ENCODE results near the gene TADA3. TPM values are rescaled to one million over a fixed set of nuclear protein-coding genes. Genes with fewer than 3 reads are reported as not detected.

Gene TADA3
- total RNA-seq, 1 donor from 2014 or later: 69.6 TPM

DNA sequence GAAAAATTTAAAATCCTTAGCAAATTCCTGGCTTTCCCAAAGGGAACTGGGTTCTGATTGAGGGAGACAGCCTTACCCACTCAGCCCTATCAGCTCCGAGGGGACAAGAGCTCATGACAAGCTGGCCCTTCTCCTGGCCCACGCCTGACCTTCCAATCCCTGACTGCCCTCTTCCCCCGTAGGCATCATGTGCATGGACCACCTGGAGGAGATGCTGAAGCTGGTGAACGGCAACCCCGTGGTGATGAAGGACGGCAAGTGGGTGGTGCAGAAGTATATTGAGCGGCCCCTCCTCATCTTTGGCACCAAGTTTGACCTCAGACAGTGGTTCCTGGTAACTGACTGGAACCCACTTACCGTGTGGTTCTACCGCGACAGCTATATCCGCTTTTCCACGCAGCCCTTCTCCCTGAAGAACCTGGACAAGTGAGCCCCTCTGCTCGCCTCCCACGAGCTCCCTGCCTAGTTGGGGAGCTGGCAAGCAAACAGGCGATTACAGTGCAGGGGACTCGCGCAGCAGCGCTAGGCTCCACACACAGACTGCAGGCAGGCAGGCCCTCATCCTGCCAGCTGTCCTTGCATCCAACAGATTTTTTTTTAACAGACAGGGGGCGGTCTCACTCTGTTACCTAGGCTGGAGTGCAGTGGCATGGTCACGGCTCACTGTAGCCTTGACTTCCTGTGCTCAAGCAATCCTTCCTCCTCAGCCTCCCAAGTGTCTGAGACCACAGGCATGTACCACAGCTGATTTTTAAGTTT, 34.7 kb upstream of the TADA3 start:
- TF ChIP-seq, protein P1, sequence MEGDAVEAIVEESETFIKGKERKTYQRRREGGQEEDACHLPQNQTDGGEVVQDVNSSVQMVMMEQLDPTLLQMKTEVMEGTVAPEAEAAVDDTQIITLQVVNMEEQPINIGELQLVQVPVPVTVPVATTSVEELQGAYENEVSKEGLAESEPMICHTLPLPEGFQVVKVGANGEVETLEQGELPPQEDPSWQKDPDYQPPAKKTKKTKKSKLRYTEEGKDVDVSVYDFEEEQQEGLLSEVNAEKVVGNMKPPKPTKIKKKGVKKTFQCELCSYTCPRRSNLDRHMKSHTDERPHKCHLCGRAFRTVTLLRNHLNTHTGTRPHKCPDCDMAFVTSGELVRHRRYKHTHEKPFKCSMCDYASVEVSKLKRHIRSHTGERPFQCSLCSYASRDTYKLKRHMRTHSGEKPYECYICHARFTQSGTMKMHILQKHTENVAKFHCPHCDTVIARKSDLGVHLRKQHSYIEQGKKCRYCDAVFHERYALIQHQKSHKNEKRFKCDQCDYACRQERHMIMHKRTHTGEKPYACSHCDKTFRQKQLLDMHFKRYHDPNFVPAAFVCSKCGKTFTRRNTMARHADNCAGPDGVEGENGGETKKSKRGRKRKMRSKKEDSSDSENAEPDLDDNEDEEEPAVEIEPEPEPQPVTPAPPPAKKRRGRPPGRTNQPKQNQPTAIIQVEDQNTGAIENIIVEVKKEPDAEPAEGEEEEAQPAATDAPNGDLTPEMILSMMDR (IDR thresholded peaks at IDR 0.05): peak; percentile 62
- Mint-ChIP-seq H3K27me3 (ENCODE audit: low read depth) (no peaks in the 10 kb centered on the region), H3K4me3 (ENCODE audit: unreplicated experiment) (no peak overlapping the region), H3K27ac (ENCODE audit: unreplicated experiment) (no peak overlapping the region), H3K4me1 (ENCODE audit: low read depth) (no peaks in the 10 kb centered on the region), H3K9me3 (ENCODE audit: low read depth) (no peaks in the 10 kb centered on the region), H3K36me3 (ENCODE audit: low read depth) (peaks cover 6% of the 10 kb centered on the region)
- DNase-seq (ENCODE audit: low spot score): no peak

DNA sequence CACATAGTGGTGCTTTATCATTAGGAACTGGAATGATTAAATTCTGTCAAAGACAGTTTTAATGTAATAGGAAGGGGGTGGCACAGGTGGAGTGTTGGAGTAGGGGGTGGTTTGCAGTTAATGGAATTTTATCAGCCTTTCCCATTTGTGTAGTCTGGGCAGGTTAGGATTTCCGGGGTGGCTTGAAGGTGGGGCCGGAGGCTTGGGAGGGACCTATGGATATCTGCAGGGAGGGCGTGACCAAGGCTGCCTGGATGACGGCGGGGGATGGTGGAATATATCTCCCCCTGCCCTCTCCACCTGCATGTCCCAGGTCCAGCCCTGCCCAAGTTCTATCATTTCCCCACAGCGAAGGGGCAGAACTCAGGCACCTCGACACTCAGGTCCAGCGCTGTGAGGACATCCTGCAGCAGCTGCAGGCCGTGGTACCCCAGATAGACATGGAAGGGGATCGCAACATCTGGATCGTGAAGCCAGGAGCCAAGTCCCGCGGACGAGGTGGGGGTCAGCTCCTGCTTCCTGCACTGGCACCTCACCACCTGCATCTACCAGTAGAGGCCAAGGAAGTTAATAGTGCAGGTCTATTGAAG, 33.3 kb upstream of the TADA3 start:
- H3K4me1 Mint-ChIP-seq (ENCODE audit: low read depth): no peaks in the 10 kb centered on the region
- no peaks in the 10 kb centered on the region for H3K9me3 Mint-ChIP-seq (ENCODE audit: low read depth)
- H3K27me3 Mint-ChIP-seq (ENCODE audit: low read depth): no peaks in the 10 kb centered on the region
- no peak overlapping the region for H3K4me3 Mint-ChIP-seq (ENCODE audit: unreplicated experiment)
- TF ChIP-seq, protein P1 (IDR thresholded peaks at IDR 0.05): no peak
- no peak overlapping the region for H3K27ac Mint-ChIP-seq (ENCODE audit: unreplicated experiment)
- DNase-seq (ENCODE audit: low spot score): no peak
- peaks cover 1% of the 10 kb centered on the region for H3K36me3 Mint-ChIP-seq (ENCODE audit: low read depth)

DNA sequence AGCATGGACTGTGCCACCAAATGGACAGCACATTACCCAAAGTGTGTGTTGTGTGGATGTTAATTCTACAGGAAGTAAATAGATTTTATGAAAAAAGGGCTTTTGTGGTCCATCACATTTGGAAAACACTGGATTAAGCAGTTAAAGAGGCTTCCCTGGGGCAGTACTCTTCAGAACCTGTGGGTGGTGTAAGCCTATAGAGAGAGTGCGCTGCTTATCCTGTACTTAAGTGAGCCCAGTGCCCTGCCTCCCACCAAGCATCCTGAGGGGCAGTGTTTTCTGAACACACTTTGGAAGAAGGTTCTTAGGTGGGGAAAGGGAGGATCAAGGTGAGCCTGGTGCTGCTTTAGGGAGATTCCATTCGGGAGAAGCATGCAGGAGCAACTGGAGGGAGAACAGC, 28.7 kb upstream of the TADA3 start:
- peak; percentile 12 for DNase-seq (ENCODE audit: low spot score)
- Mint-ChIP-seq H3K4me3 (ENCODE audit: unreplicated experiment) (no peak overlapping the region), H3K4me1 (ENCODE audit: low read depth) (no peaks in the 10 kb centered on the region), H3K36me3 (ENCODE audit: low read depth) (peaks cover 4% of the 10 kb centered on the region), H3K27ac (ENCODE audit: unreplicated experiment) (no peak overlapping the region), H3K27me3 (ENCODE audit: low read depth) (no peaks in the 10 kb centered on the region), H3K9me3 (ENCODE audit: low read depth) (no peaks in the 10 kb centered on the region)
- TF ChIP-seq, protein P1 (IDR thresholded peaks at IDR 0.05): peak; percentile 63

DNA sequence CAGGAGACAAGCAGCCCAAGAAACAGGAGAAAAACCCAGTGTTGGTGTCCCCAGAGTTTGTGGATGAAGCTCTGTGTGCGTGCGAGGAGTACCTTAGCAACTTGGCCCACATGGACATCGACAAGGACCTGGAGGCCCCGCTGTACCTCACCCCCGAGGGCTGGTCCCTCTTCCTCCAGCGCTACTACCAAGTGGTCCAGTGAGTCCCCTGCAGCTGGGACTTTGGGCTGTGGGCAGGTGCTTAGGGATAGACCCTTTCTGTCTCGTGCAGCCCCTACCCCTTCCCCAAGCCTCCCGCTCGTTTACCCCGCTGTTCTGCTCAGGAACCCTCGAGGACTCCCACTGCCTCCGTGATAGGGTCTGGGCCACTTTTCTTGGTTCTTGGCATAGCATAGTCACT, 28.3 kb upstream of the TADA3 start:
- Mint-ChIP-seq H3K27me3 (ENCODE audit: low read depth) (no peaks in the 10 kb centered on the region), H3K36me3 (ENCODE audit: low read depth) (peaks cover 4% of the 10 kb centered on the region), H3K27ac (ENCODE audit: unreplicated experiment) (no peak overlapping the region), H3K4me3 (ENCODE audit: unreplicated experiment) (no peak overlapping the region), H3K4me1 (ENCODE audit: low read depth) (no peaks in the 10 kb centered on the region), H3K9me3 (ENCODE audit: low read depth) (no peaks in the 10 kb centered on the region)
- TF ChIP-seq, protein P1 (IDR thresholded peaks at IDR 0.05): no peak
- peak; percentile 72 for DNase-seq (ENCODE audit: low spot score)

DNA sequence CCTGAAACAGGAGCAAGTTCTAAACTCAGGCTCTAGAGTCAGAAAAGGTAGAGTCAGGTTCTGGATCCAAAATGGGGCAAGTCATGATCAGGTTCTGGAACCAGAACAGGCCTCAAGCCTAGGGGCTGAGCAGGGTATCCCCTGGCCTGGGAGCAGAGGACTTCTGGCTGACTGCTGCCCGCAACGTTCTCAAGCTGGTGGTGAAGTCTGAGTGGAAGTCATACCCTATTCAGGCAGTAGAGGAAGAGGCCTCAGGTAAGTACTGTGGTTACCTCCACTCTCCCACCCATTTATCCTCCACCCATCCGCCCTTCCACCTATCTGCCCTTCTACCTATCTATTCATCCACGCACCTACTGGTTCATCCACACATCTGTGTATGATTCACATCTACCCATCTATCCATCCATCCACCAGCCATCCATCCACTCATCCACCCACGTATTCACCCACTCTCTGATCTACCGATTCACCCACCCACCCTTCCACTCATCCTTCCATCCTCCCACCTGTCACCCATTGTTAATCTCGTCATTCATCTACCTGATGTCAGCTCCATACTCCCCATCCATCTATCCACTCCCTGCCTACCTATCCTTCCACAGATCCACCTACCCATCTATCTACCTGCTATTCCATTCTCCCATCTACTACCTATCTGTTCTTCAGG, 26.5 kb upstream of the TADA3 start:
- H3K27ac Mint-ChIP-seq (ENCODE audit: unreplicated experiment): no peak overlapping the region
- no peaks in the 10 kb centered on the region for H3K4me1 Mint-ChIP-seq (ENCODE audit: low read depth)
- H3K36me3 Mint-ChIP-seq (ENCODE audit: low read depth): peaks cover 4% of the 10 kb centered on the region
- H3K27me3 Mint-ChIP-seq (ENCODE audit: low read depth): no peaks in the 10 kb centered on the region
- no peaks in the 10 kb centered on the region for H3K9me3 Mint-ChIP-seq (ENCODE audit: low read depth)
- peak; percentile 60 for DNase-seq (ENCODE audit: low spot score)
- TF ChIP-seq, protein P1 (IDR thresholded peaks at IDR 0.05): no peak
- H3K4me3 Mint-ChIP-seq (ENCODE audit: unreplicated experiment): no peak overlapping the region
